Measurements from ENCODE around the gene LARGE2.

Gene LARGE2

GRCh38 chr11:45928535-45929215 lies 6.2 kb downstream of the LARGE2 start:
- DNase-seq (ENCODE audit: low read depth in 1 of 2, low spot score in 1 of 2), result no peak

GRCh38 chr11:45929486-45930030 lies 7.1 kb downstream of the LARGE2 start:
- DNase-seq (ENCODE audit: low read depth in 1 of 2, low spot score in 1 of 2), result no peak

- no peak for DNase-seq (ENCODE audit: low read depth in 1 of 2, low spot score in 1 of 2)
These were observed 7.8 kb downstream of the LARGE2 start for GRCh38 chr11:45930031-45930794.

GRCh38 chr11:45930951-45931570 lies 8.6 kb downstream of the LARGE2 start:
- DNase-seq (ENCODE audit: low read depth in 1 of 2, low spot score in 1 of 2), result no peak

GRCh38 chr11:45931739-45932138 lies 9.3 kb downstream of the LARGE2 start:
- DNase-seq (ENCODE audit: low read depth in 1 of 2, low spot score in 1 of 2), result no peak

GRCh38 chr11:45932217-45932616 lies 9.8 kb downstream of the LARGE2 start:
- no peak for DNase-seq (ENCODE audit: low read depth in 1 of 2, low spot score in 1 of 2)

- no peak for DNase-seq (ENCODE audit: low read depth in 1 of 2, low spot score in 1 of 2)
These were observed 10.8 kb downstream of the LARGE2 start for GRCh38 chr11:45933131-45933831.

- no peak for DNase-seq (ENCODE audit: low read depth in 1 of 2, low spot score in 1 of 2)
These were observed 11.6 kb downstream of the LARGE2 start for GRCh38 chr11:45933846-45934579.

GRCh38 chr11:45934580-45935318 lies 12.3 kb downstream of the LARGE2 start:
- no peak for DNase-seq (ENCODE audit: low read depth in 1 of 2, low spot score in 1 of 2)

- no peak for DNase-seq (ENCODE audit: low read depth in 1 of 2, low spot score in 1 of 2)
These were observed 13.1 kb downstream of the LARGE2 start for GRCh38 chr11:45935349-45936064.

- DNase-seq (ENCODE audit: low read depth in 1 of 2, low spot score in 1 of 2), result no peak
These were observed 14.1 kb downstream of the LARGE2 start for GRCh38 chr11:45936511-45937054.

GRCh38 chr11:45937916-45938315 lies 15.5 kb downstream of the LARGE2 start:
- no peak for DNase-seq (ENCODE audit: low read depth in 1 of 2, low spot score in 1 of 2)

- no peak for DNase-seq (ENCODE audit: low read depth in 1 of 2, low spot score in 1 of 2)
These were observed 17.4 kb downstream of the LARGE2 start for GRCh38 chr11:45939836-45940235.

GRCh38 chr11:45941285-45941684 lies 18.8 kb downstream of the LARGE2 start:
- DNase-seq (ENCODE audit: low read depth in 1 of 2, low spot score in 1 of 2), result no peak

GRCh38 chr11:45942381-45942780 lies 19.9 kb downstream of the LARGE2 start:
- DNase-seq (ENCODE audit: low read depth in 1 of 2, low spot score in 1 of 2), result no peak

- no peak for DNase-seq (ENCODE audit: low read depth in 1 of 2, low spot score in 1 of 2)
These were observed 23.0 kb downstream of the LARGE2 start for GRCh38 chr11:45945397-45945999.

- no peak for DNase-seq (ENCODE audit: low read depth in 1 of 2, low spot score in 1 of 2)
These were observed 25.4 kb downstream of the LARGE2 start for GRCh38 chr11:45947885-45948284.

GRCh38 chr11:45948356-45948755 lies 25.9 kb downstream of the LARGE2 start:
- DNase-seq (ENCODE audit: low read depth in 1 of 2, low spot score in 1 of 2), result no peak

GRCh38 chr11:45949992-45950407 lies 27.5 kb downstream of the LARGE2 start:
- DNase-seq (ENCODE audit: low read depth in 1 of 2, low spot score in 1 of 2), result no peak

Data from activated CD4-positive, alpha-beta T cell treated with anti-CD3 and anti-CD28 coated beads, Interleukin-2, amount 50 U/mL, for 24 hours (primary cell).